ENCODE results near the gene DHX35.

Gene DHX35, protein sequence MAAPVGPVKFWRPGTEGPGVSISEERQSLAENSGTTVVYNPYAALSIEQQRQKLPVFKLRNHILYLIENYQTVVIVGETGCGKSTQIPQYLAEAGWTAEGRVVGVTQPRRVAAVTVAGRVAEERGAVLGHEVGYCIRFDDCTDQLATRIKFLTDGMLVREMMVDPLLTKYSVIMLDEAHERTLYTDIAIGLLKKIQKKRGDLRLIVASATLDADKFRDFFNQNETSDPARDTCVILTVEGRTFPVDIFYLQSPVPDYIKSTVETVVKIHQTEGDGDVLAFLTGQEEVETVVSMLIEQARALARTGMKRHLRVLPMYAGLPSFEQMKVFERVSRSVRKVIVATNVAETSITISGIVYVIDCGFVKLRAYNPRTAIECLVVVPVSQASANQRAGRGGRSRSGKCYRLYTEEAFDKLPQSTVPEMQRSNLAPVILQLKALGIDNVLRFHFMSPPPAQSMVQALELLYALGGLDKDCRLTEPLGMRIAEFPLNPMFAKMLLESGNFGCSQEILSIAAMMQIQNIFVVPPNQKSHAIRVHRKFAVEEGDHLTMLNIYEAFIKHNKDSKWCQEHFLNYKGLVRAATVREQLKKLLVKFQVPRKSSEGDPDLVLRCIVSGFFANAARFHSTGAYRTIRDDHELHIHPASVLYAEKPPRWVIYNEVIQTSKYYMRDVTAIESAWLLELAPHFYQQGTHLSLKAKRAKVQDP

DNA sequence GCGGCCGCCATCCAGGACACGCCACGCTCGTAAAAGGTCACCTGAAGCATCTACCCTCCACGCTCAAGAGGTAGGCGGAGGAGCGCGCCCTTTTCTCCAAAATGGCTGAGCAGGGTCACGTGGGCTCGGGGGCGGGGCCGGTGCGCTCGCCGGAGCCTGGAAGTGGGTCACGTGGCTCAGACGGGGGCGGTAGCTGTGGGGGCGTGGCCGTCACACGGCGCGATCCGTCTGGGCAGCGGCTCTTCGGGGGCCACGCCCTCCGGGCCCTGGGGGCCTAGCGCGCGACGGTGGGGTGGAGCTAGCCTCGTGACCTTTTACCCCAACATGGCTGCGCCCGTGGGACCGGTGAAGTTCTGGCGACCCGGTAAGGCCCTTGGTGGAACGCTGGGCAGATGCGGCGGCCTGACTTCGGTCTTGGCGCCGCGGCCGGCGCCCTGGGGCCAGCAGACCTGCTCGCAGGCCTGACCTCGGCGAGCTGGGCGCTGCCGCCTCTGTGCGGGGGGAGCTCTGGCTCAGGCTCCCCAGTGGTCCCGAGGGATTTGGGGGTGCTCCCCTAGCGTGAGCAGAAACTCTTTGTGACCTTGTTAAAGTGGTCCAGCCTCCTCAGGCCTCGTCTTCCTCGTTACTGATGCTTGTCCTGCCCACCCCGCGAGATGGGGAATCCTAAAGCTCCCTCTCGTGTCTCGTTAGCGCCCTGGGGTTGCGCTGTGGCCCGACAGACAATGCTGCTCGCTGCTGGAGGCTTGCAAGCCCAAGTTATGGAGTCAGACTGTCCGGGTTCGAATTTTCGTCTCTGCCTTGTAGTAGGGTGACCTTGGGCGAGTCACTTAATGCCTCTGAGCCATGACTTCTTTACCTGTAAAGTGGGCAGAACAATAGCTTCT, at the start of gene DHX35:
TSS of gene DHX35 (plus strand) at position 301 of the 884 bp plus-strand sequence. CDS start at position 325, 24 bp downstream.
- Histone ChIP-seq H3K27me3 (ENCODE audit: control insufficient read depth in 1 of 2, insufficient read depth in 2 of 2, low read length in 2 of 2) (no peaks in the 10 kb centered on the region), H3K27ac (ENCODE audit: low read depth, low read length) (peak within 1 kb of the TSS; percentile 83), H3K9me3 (ENCODE audit: low read length) (no peaks in the 10 kb centered on the region), H3K4me3 (ENCODE audit: low read depth in 1 of 2, low read length in 2 of 2) (peak within 1 kb of the TSS; percentile 94), H3K4me1 (ENCODE audit: insufficient read depth, low read length) (peaks cover 16% of the 10 kb centered on the region), H3K36me3 (ENCODE audit: insufficient read depth, low read length) (no peaks in the 10 kb centered on the region), H3K9ac (ENCODE audit: low read length) (peak within 1 kb of the TSS; percentile 94)

DNA sequence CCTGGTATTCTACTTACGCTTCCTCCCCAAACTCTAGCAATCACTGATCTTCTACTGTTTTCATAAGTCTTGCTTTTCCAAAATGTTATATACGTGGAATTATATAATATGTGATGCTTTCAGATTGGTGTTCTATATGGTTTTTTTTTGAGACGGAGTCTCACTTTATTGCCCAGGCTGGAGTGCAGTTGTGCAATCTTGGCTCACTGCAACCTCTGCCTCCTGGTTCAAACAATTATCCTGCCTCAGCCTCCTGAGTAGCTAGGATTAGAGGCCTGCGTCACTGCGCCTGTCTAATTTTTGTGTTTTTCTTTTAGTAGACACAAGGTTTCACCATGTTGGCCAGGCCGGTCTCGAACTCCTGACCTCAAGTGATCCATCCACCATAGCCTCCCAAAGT, 46.8 kb upstream of the DHX35 start:
- Histone ChIP-seq H3K4me1 (ENCODE audit: insufficient read depth, low read length) (no peaks in the 10 kb centered on the region), H3K27ac (ENCODE audit: low read depth, low read length) (no peak overlapping the region), H3K9me3 (ENCODE audit: low read length) (no peaks in the 10 kb centered on the region), H3K27me3 (ENCODE audit: control insufficient read depth in 1 of 2, insufficient read depth in 2 of 2, low read length in 2 of 2) (no peaks in the 10 kb centered on the region), H3K36me3 (ENCODE audit: insufficient read depth, low read length) (no peaks in the 10 kb centered on the region), H3K9ac (ENCODE audit: low read length) (no peak overlapping the region), H3K4me3 (ENCODE audit: low read depth in 1 of 2, low read length in 2 of 2) (no peak overlapping the region)

GRCh38 chr20:38917657-38918056, 44.5 kb upstream of the DHX35 start:
- no peak overlapping the region for H3K4me3 ChIP-seq (ENCODE audit: low read depth in 1 of 2, low read length in 2 of 2)
- H3K9me3 ChIP-seq (ENCODE audit: low read length), result no peaks in the 10 kb centered on the region
- H3K27ac ChIP-seq (ENCODE audit: low read depth, low read length), result no peak overlapping the region
- no peak overlapping the region for H3K9ac ChIP-seq (ENCODE audit: low read length)
- no peaks in the 10 kb centered on the region for H3K4me1 ChIP-seq (ENCODE audit: insufficient read depth, low read length)
- no peaks in the 10 kb centered on the region for H3K36me3 ChIP-seq (ENCODE audit: insufficient read depth, low read length)
- H3K27me3 ChIP-seq (ENCODE audit: control insufficient read depth in 1 of 2, insufficient read depth in 2 of 2, low read length in 2 of 2), result no peaks in the 10 kb centered on the region

GRCh38 chr20:38918172-38918571, 44.0 kb upstream of the DHX35 start:
- H3K27me3 ChIP-seq (ENCODE audit: control insufficient read depth in 1 of 2, insufficient read depth in 2 of 2, low read length in 2 of 2), result no peaks in the 10 kb centered on the region
- H3K4me1 ChIP-seq (ENCODE audit: insufficient read depth, low read length), result no peaks in the 10 kb centered on the region
- no peak overlapping the region for H3K27ac ChIP-seq (ENCODE audit: low read depth, low read length)
- no peaks in the 10 kb centered on the region for H3K36me3 ChIP-seq (ENCODE audit: insufficient read depth, low read length)
- no peaks in the 10 kb centered on the region for H3K9me3 ChIP-seq (ENCODE audit: low read length)
- H3K9ac ChIP-seq (ENCODE audit: low read length), result no peak overlapping the region
- H3K4me3 ChIP-seq (ENCODE audit: low read depth in 1 of 2, low read length in 2 of 2), result no peak overlapping the region

DNA sequence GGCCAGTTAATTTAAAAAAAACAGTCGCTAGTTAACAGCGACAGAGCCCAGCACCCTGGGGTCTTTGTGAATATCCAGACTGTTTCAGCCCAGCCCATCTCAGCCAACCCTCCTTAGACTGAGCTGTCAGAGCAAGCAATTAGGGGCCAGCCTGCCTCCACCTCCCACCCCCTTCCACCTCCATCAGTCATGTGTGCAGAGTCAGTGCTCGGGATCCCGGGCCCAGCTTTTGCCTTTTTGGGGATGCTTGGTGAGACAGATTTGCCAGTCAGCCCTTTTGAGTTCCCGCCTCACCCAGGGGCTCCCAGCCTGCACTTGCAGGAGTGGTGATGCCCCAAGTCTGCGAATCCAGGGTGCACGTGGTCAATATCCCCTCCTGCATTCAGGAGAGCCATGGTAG, 42.5 kb upstream of the DHX35 start:
- Histone ChIP-seq H3K9me3 (ENCODE audit: low read length) (no peaks in the 10 kb centered on the region), H3K36me3 (ENCODE audit: insufficient read depth, low read length) (no peaks in the 10 kb centered on the region), H3K9ac (ENCODE audit: low read length) (no peak overlapping the region), H3K4me3 (ENCODE audit: low read depth in 1 of 2, low read length in 2 of 2) (no peak overlapping the region), H3K27ac (ENCODE audit: low read depth, low read length) (no peak overlapping the region), H3K4me1 (ENCODE audit: insufficient read depth, low read length) (no peaks in the 10 kb centered on the region), H3K27me3 (ENCODE audit: control insufficient read depth in 1 of 2, insufficient read depth in 2 of 2, low read length in 2 of 2) (no peaks in the 10 kb centered on the region)

GRCh38 chr20:38920411-38920810, 41.7 kb upstream of the DHX35 start:
- no peaks in the 10 kb centered on the region for H3K36me3 ChIP-seq (ENCODE audit: insufficient read depth, low read length)
- no peaks in the 10 kb centered on the region for H3K27me3 ChIP-seq (ENCODE audit: control insufficient read depth in 1 of 2, insufficient read depth in 2 of 2, low read length in 2 of 2)
- H3K4me3 ChIP-seq (ENCODE audit: low read depth in 1 of 2, low read length in 2 of 2), result no peak overlapping the region
- no peaks in the 10 kb centered on the region for H3K9me3 ChIP-seq (ENCODE audit: low read length)
- no peaks in the 10 kb centered on the region for H3K4me1 ChIP-seq (ENCODE audit: insufficient read depth, low read length)
- no peak overlapping the region for H3K9ac ChIP-seq (ENCODE audit: low read length)
- H3K27ac ChIP-seq (ENCODE audit: low read depth, low read length), result no peak overlapping the region

DNA sequence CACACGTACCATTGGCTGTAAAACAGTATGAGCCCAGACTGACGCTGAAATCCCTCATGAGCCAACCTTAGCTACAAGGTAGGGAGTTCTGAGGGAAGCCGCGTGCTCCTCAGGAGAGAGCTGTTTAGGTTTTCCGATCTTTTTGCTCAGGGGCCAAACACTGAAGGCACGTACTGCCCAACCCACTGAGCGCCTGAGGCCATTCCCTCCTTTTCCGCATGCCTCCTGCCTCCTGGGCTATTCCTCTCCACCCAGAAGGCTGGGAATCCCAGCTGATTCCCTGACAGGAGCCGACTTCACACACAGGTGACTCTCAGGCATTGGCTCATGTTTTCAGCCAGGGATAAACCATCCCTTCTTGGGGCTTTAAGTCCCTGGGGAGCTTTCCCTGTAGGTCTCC, 41.3 kb upstream of the DHX35 start:
- H3K27ac ChIP-seq (ENCODE audit: low read depth, low read length), result no peak overlapping the region
- H3K4me3 ChIP-seq (ENCODE audit: low read depth in 1 of 2, low read length in 2 of 2), result no peak overlapping the region
- no peaks in the 10 kb centered on the region for H3K4me1 ChIP-seq (ENCODE audit: insufficient read depth, low read length)
- H3K9ac ChIP-seq (ENCODE audit: low read length), result no peak overlapping the region
- no peaks in the 10 kb centered on the region for H3K36me3 ChIP-seq (ENCODE audit: insufficient read depth, low read length)
- no peaks in the 10 kb centered on the region for H3K9me3 ChIP-seq (ENCODE audit: low read length)
- H3K27me3 ChIP-seq (ENCODE audit: control insufficient read depth in 1 of 2, insufficient read depth in 2 of 2, low read length in 2 of 2), result no peaks in the 10 kb centered on the region

GRCh38 chr20:38924718-38925117, 37.4 kb upstream of the DHX35 start:
- H3K4me3 ChIP-seq (ENCODE audit: low read depth in 1 of 2, low read length in 2 of 2), result no peak overlapping the region
- H3K27ac ChIP-seq (ENCODE audit: low read depth, low read length), result no peak overlapping the region
- H3K4me1 ChIP-seq (ENCODE audit: insufficient read depth, low read length), result peaks cover 5% of the 10 kb centered on the region
- H3K9me3 ChIP-seq (ENCODE audit: low read length), result no peaks in the 10 kb centered on the region
- no peaks in the 10 kb centered on the region for H3K27me3 ChIP-seq (ENCODE audit: control insufficient read depth in 1 of 2, insufficient read depth in 2 of 2, low read length in 2 of 2)
- no peak overlapping the region for H3K9ac ChIP-seq (ENCODE audit: low read length)
- H3K36me3 ChIP-seq (ENCODE audit: insufficient read depth, low read length), result no peaks in the 10 kb centered on the region

- Histone ChIP-seq H3K4me3 (ENCODE audit: low read depth in 1 of 2, low read length in 2 of 2) (peak within 1 kb of the TSS; percentile 77 to 93), H3K4me1 (ENCODE audit: insufficient read depth, low read length) (peaks cover 6% of the 10 kb centered on the region), H3K27me3 (ENCODE audit: control insufficient read depth in 1 of 2, insufficient read depth in 2 of 2, low read length in 2 of 2) (no peaks in the 10 kb centered on the region), H3K36me3 (ENCODE audit: insufficient read depth, low read length) (no peaks in the 10 kb centered on the region), H3K27ac (ENCODE audit: low read depth, low read length) (peak within 1 kb of the TSS; percentile 55), H3K9ac (ENCODE audit: low read length) (peak within 1 kb of the TSS; percentile 39), H3K9me3 (ENCODE audit: low read length) (no peaks in the 10 kb centered on the region)
Measured at GRCh38 chr20:38926142-38926933, 35.8 kb upstream of the DHX35 start, which contains the start of gene FAM83D. FAM83D (plus strand) TSS chr20:38926417; CDS start chr20:38926443, 26 bp downstream.

- peak overlapping the region; percentile 55 for H3K27ac ChIP-seq (ENCODE audit: low read depth, low read length)
- H3K9ac ChIP-seq (ENCODE audit: low read length), result peak overlapping the region; percentile 39
- H3K4me3 ChIP-seq (ENCODE audit: low read depth in 1 of 2, low read length in 2 of 2), result peak overlapping the region; percentile 77 to 93
- no peaks in the 10 kb centered on the region for H3K36me3 ChIP-seq (ENCODE audit: insufficient read depth, low read length)
- no peaks in the 10 kb centered on the region for H3K9me3 ChIP-seq (ENCODE audit: low read length)
- H3K27me3 ChIP-seq (ENCODE audit: control insufficient read depth in 1 of 2, insufficient read depth in 2 of 2, low read length in 2 of 2), result no peaks in the 10 kb centered on the region
- peaks cover 13% of the 10 kb centered on the region for H3K4me1 ChIP-seq (ENCODE audit: insufficient read depth, low read length)
Measured at GRCh38 chr20:38926934-38927616, 35.1 kb upstream of the DHX35 start.
